HG03575 (cell line): ENCODE results near the gene JPH3.
"Not testable (repeated sequence)": the region's sequence is repeated elsewhere in the genome, so short reads cannot be mapped to it uniquely, and the experiment has no call there.

Experiments
- ATAC-seq: cut with Tn5 transposase; IDR thresholded peaks from one replicate; pipeline ENCODE4 v1.9.1; 2021; ENCODE audit not compliant: unreplicated experiment, insufficient number of reproducible peaks, low FRiP score; ENCODE audit errors: extremely low read depth

JPH3 gene

GRCh38 chr16:87665193-87665592, 62.9 kb downstream of the JPH3 start:
- no peak for ATAC-seq

GRCh38 chr16:87666919-87667318, 64.6 kb downstream of the JPH3 start:
- ATAC-seq = no peak

GRCh38 chr16:87667443-87667842, 65.1 kb downstream of the JPH3 start:
- ATAC-seq = no peak

- ATAC-seq = no peak
These were observed 65.6 kb downstream of the JPH3 start for GRCh38 chr16:87667946-87668345.

GRCh38 chr16:87669672-87670071, 67.4 kb downstream of the JPH3 start:
- ATAC-seq = no peak

GRCh38 chr16:87671221-87671620, 68.9 kb downstream of the JPH3 start:
- no peak for ATAC-seq

- ATAC-seq = no peak
These were observed 69.5 kb downstream of the JPH3 start for GRCh38 chr16:87671715-87672270.

GRCh38 chr16:87674419-87674818, 72.1 kb downstream of the JPH3 start:
- no peak for ATAC-seq

- ATAC-seq = no peak
These were observed 72.9 kb downstream of the JPH3 start for GRCh38 chr16:87675111-87675719.

GRCh38 chr16:87677830-87678229, 75.5 kb downstream of the JPH3 start:
- ATAC-seq = no peak

GRCh38 chr16:87678618-87679017, 76.3 kb downstream of the JPH3 start:
- no peak for ATAC-seq

- ATAC-seq = no peak
These were observed 77.4 kb downstream of the JPH3 start for GRCh38 chr16:87679593-87680271.

GRCh38 chr16:87680272-87680644, 78.0 kb downstream of the JPH3 start:
- ATAC-seq = no peak

GRCh38 chr16:87681051-87681602, 78.8 kb downstream of the JPH3 start:
- not testable (repeated sequence) for ATAC-seq

- no peak for ATAC-seq
These were observed 79.8 kb downstream of the JPH3 start for GRCh38 chr16:87681981-87682570.

GRCh38 chr16:87682852-87683399, 80.6 kb downstream of the JPH3 start:
- no peak for ATAC-seq

- ATAC-seq = no peak
These were observed 81.9 kb downstream of the JPH3 start for GRCh38 chr16:87684106-87684677.

- ATAC-seq = no peak
These were observed 82.5 kb downstream of the JPH3 start for GRCh38 chr16:87684711-87685404.

GRCh38 chr16:87685405-87685755, 83.1 kb downstream of the JPH3 start:
- no peak for ATAC-seq
